Anterior cingulate cortex (tissue), 58 donors: ENCODE measurements around the gene SYNE1.
"Not testable (repeated sequence)": the region's sequence is repeated elsewhere in the genome, so short reads cannot be mapped to it uniquely, and the experiment has no call there.

ENCODE experiments used
- DNase-seq, 58 donors: peaks; one replicate each; lab custom pipeline; 2025; lab: John Stamatoyannopoulos, UW

SYNE1 gene

GRCh38 chr6:152094992-152095592 is 542.1 kb downstream of the SYNE1 start:
- peak in 1 of 58 donors; percentile 15 for DNase-seq

GRCh38 chr6:152094276-152094675 is 542.9 kb downstream of the SYNE1 start:
- DNase-seq, result no peak

- no peak for DNase-seq
Measured at GRCh38 chr6:152093711-152094110, 543.5 kb downstream of the SYNE1 start.

- no peak for DNase-seq
Measured at GRCh38 chr6:152091851-152092341, 545.3 kb downstream of the SYNE1 start.

GRCh38 chr6:152091201-152091600 is 546.0 kb downstream of the SYNE1 start:
- no peak for DNase-seq

GRCh38 chr6:152089992-152090391 is 547.2 kb downstream of the SYNE1 start:
- DNase-seq, result no peak

- DNase-seq, result no peak
Measured at GRCh38 chr6:152087701-152088100, 549.5 kb downstream of the SYNE1 start.

- no peak for DNase-seq
Measured at GRCh38 chr6:152087096-152087495, 550.1 kb downstream of the SYNE1 start.

- DNase-seq, result no peak
Measured at GRCh38 chr6:152086223-152086873, 550.8 kb downstream of the SYNE1 start.

- no peak for DNase-seq
Measured at GRCh38 chr6:152085451-152085921, 551.7 kb downstream of the SYNE1 start.

GRCh38 chr6:152078804-152079203 is 558.4 kb downstream of the SYNE1 start:
- no peak for DNase-seq

GRCh38 chr6:152078001-152078400 is 559.2 kb downstream of the SYNE1 start:
- DNase-seq, result no peak

- not testable (repeated sequence) for DNase-seq
Measured at GRCh38 chr6:152076242-152076641, 560.9 kb downstream of the SYNE1 start.

- DNase-seq, result no peak
Measured at GRCh38 chr6:152071843-152072242, 565.3 kb downstream of the SYNE1 start.
